ENCODE measurements around the gene HOXA3.

Gene HOXA3

DNA sequence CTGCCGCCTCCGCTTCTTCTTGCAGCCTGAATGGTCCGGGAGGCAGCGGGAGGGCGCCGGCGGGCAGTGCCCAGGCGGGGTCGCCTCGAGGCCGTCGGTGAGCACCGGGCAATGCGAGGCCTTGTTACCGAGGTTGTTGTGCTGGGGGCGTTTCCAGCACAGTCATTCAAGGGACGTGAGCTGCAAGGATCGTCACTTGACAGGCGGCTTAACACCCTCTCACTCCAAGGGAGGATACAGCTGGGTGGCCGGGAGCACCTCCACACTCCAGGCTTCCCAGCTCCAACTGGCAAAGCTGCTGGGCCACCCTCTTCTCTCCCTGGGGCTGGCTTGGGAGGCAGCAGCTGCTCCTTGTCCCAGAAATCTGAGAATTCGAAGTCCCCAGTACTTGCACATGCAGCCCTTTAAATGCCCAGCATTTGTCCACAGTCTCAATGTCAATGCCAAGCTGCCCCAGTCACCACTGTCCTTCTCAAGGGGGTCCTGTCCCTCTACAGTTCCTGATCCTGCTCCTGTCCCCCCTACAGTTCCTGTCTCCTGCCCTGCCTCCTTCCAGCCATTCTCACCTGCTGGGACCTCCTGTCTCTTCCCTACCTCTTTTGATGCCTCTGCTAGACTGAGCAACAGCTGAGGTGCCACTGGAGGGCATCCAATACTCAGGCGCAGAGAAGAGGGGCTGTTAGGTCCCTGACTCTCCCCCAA is 37.1 kb upstream of the HOXA3 start:
- no peak for DNase-seq

DNA sequence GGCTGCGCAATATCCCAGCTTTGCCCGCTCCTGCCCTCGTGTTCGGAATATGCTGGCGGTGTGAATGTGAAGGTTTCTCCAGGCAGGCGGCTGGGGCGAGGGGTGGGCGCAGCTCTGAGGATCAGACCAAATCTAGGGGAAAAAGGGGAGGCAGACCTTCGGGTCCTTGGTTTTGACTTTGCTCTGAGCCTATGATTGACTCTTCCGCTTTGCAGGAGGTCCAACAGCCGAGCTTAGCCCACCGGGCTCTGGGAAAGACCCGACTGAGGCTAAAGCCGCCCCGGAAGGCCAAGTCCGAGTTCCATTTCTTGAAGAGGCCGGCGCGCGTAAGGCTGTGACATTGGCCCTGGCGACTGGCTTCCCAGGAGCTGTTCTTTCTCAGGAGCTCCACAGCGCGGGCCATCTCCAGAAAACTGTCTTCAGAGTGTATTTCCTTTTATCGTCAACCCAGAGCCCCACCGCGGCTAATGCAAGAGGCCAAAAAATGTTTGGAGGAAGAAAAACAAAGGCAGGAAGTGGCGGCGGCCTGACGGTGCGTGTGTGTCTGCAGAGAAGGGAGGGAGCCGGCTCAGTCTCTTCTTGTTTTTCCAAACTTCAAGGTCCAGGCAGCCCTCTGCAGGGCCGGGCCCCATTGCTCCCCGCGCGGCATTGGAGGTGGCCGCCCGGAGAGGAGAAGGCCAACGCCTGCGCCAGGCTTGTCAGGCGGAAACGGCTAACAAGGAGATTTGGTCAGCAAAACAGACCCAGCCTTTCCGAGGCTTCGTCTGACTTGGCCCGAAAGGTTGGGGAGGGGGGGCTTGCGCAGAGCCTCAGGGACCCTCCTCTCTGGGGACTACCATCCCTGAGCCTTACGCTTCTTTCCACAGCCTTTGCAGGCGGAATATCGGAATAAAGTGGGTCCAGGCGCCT is 36.3 kb upstream of the HOXA3 start:
- DNase-seq, result no peak

DNA sequence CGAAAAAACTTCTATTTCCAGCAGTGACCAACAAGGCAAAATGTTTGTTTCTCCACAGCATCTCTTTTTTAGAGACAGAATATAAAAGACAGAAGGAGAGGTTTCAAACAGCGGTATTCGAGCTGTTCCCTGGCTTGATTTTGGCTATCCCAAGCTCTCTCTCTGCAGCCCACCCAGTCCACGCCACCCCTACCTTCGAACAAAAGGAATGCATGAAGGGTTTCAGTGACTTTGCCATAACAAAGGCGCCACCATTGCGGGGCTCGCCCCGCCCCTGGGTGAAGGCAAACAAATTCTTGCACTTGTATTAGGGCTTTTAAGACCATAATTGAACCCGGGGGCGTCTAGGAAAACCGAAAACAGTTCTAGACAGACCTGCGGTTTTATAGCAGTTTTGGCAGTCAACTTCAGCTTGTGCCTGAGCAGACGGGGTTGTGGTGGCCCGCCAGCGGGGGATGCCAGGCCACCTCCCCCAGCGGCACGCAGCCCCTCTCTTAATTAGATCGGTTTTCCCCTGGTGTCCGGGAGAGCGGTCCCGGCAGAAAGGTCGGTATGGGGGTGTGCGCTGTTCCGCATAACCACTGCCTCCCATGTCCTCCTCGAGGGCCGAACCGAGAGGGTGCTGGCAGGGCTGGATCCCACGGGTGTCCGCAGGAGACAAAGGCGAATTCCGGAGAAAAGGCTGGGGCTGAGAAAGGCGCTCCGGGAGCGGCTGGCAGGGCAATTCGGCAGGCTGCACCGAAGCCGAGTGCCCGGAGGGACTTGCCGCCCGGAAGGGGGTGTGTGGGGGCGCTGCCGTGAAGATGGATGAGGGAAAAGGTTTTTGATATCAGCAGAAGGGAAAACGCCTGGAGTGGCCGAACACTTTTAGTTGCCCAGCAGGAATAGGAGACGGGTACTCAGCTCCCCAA is 35.3 kb upstream of the HOXA3 start:
- DNase-seq, result no peak

DNA sequence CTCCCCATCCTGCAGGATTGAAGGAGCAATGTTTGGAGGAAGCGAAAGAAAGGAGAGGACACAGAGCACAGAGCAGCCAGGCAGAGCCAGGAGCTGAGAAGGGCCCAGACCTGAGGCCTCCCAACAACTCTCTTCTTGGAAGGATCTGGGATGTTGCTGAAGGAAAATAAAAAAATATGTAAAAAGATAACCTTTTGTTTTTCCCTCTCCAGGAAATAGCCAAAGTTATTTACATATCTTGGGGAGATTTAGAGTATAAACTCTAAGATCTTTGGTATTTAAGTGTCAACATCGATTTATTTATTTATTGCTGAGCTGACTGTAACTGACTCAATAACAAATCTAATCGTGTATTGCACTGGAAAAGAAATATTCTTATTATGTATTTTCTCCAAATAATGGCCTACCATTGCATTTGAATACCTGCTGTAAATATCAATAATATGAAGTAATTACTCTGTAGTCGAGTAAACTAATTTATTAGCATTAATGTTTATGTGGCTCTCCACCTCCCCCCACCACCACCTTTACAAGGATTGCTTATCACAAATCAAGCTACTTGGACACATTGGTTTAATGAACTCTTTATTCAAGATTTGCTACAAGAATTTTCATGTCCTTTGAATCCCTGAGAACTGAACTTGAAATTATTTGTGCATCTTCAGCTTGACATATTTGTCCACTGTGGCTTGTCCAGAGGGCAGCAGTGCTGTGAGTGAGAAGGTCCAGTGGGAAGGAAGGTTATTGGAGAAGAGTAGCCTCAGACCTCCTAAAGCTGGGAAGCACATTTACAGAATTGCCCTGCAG is 34.5 kb upstream of the HOXA3 start:
- DNase-seq, result no peak

DNA sequence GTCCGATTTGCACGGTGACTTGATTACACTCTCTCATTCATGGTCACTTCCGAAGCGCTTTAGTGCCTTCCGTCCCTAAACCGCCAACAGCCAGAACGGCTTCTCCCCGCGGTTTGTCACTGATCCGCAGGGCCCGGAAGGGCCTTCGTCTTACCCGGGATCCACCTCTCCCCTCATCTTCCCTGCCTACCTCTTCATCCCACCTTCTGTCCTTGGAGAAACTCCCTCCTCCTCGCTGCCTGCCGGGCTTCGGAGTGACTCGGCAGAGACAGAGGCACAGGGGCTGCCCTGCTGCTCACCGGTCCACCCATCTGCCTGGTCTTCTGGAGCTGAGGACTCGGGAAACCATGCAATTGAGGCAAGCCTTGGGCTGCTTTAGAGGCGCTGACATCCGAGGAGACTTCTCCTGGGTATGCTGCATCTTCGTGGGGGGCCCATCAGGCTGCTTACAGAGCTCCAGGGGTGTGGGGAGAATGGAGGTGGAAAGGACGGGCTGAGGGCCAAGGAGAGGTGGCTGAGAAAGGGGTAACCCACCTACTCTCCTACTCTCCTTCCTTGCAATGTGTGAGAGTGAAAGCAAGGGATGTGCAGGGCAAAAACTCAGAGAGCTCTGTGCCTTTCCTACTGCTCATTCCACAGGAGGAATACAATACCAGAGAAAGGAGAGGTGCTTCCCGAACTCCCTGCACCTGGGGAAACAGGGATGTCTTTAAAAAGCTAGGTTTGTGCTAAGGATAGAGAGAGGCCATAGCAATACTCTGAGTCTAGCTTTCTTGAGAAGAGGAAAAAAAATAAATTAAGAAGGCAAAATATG is 33.7 kb upstream of the HOXA3 start:
- DNase-seq, result no peak

DNA sequence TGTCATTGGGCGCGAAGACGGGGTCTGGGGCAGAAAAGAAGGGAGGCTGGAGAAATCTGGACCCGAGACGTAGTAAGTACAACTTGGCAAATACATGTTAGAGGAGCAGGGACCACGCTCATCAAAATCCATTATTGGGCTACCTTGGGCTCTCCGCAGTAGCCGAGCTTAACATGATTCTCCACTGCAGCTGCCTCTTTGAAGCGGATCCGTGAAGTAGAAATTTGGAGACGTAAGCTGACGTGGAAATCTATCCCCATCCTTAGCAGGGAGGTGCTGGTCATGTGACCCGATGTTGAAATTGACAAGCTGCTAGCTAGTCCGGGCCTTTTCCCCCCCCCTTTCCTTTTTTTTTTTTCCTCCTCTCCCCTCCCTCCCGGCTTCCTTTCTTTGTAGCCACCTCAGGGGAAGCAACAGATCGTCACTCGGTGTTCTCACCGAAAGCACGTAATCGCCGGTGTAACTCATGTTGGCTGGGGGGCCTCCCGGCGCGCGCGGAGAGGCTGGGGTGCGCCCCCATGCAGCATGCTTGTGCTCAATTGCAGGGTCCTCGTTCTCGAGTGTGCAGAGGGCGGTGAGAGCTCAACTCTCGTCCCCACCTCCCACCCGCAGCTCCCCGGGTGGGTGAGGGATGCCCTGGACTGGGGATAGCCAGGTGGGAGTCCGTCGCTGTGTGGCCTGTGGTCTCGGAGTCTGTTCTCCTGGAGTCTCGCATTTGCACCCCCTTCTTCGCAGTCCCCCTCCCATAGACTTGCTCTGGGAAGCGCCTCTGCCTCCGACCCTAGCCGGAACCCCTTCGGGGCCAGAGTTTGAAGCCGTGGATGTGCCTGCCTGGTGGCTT is 32.9 kb upstream of the HOXA3 start, which contains the start of gene HOXA11:
Gene HOXA11 (minus strand): TSS at position 220 of the 841 bp plus-strand sequence. CDS start 88 bp downstream, at position 132.
- DNase-seq, result no peak

DNA sequence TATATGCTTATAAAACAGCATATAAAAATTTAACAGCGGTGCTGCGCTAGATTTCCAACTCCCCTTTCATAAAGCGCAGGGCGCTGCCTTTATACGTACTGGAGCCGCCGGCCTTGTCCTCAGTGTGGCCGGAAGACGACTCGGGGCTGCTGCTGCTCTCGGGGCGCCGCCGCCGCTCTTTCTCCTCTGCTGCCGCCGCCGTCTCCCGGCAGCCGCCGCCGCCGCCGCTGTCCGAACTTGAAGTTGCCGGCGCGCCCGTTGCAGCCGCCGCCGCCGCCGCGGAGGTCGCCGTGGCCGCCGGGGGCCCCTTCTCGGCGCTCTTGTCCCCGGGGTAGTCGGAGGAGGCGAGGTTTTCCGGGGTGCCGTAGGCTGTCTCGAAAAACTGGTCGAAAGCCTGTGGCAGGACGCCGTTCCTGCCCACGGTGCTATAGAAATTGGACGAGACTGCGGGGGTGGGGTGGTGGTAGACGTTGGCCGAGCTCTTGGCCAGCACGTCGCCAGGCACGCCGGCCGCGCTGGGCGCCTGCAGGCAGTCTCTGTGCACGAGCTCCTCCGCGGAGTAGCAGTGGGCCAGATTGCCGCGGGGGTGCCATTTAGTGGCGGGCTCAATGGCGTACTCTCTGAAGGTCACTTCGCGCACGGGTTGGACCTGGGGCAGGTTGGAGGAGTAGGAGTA is 32.1 kb upstream of the HOXA3 start:
- no peak for DNase-seq

DNA sequence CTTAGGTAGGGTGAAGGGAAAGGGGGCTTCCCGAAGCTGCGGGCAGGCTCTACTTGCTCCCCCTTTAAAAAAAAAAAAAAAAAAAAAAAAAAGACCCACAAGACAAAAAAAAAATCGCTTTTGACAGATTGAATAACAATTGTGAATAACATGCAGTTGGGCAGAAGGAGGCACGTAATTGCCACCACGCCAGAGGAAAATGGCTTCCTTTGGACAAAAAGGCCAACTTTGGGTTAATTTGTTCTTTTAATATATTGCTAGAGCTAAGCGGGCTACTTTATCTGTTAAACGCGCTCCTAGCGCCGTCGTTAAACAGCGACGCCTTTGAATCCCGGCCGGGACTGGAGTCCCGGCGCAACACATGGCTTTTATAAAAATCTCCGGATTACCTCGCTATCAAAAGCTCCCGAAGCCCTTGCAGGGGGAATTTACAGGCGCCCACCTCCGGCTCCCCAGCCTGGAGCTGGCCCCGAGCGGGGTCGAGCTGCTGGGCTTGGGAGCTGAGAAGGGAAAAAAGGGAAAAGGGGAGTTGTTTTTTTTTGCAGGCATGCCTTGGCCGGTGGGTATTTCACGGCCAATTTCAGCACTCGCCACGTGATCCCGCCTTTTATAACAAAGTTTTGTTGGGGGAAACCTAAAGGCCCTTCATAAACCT is 31.4 kb upstream of the HOXA3 start:
- no peak for DNase-seq

DNA sequence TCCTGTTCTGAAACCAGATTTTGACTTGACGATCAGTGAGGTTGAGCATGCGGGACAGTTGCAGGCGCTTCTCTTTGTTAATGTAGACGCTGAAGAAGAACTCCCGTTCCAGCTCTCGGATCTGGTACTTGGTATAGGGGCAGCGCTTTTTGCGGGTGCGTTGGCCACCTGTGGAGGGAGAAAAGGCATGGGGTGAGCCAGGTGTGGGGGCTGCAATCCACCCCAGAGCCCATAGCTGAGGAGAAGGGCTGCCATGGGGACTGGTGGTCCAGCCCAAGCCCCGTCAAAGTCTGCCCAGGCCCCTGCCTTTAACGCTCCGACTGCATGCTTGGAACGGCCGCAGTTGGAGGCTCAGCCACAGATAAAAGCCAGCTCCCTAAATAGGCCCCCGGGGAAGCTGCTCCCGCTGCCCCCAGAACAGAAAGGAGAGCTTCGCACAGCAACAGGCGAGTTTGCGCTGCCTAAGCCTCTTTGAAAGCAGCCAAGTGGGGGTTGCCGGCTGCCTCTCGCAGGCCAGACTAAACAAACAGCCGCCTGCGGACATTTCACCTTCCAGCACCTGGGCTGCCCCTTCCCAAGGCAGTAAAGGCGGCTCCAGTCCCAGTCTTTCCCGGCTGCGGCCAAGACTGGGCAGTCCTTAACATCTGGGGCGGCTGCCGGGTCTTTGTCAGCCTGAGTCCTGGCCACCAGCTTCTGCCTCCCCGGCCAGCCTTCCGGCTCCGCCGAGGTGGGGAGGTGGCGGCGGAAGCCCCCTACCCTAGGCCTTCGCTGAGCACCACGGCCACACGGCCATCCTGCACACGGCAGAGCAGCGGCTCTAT is 30.7 kb upstream of the HOXA3 start:
- DNase-seq, result no peak

DNA sequence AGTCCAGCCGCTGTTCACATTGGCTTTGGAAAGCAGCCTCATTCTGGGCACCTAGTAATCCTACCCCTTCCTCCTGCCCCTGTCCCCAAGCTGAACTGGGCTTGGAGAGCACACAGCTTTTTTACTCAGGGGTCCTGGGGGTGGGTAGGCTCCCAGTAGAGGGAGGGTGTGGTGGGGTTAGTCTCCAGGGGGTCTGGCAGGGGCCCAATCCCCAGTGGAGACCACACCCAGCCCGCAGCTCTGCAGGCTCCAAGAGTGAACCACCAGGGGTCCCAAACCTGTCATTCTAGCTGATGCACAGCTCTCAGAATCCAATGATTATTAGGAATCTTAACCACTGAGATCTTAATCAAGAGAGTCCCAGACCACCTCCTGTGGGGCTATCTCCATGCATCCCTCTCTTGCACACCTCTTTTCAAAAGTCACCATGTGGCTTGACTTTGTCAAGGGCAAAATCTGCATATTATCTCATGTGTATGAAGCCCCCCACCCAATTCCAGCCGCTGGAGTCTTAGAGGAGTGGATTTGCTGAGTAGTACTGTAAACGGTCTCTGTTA is 30.0 kb upstream of the HOXA3 start:
- no peak for DNase-seq

DNA sequence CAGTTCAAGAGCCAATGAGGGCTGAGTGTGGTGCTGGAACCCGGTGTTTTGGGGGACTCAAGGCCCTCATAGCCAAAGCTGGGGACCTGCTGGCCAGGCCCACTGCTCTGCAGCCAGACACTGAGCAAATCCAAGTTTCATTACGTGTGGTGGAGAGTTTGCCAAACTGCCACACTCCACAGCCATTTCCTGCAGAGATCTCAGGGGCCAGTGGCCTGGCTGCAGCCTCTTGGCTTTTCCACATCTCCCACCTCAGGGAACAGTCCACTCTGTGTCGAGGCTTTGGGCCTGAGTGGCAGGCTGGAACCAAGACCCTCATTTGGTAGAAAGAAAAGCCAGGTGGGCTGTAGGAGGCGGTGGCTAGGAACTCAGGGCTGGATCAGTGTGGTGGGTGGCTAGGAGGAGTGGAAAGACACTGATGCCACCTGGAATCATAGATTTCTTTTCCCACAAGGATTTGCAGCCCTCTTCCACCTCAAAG is 29.5 kb upstream of the HOXA3 start:
- no peak for DNase-seq

DNA sequence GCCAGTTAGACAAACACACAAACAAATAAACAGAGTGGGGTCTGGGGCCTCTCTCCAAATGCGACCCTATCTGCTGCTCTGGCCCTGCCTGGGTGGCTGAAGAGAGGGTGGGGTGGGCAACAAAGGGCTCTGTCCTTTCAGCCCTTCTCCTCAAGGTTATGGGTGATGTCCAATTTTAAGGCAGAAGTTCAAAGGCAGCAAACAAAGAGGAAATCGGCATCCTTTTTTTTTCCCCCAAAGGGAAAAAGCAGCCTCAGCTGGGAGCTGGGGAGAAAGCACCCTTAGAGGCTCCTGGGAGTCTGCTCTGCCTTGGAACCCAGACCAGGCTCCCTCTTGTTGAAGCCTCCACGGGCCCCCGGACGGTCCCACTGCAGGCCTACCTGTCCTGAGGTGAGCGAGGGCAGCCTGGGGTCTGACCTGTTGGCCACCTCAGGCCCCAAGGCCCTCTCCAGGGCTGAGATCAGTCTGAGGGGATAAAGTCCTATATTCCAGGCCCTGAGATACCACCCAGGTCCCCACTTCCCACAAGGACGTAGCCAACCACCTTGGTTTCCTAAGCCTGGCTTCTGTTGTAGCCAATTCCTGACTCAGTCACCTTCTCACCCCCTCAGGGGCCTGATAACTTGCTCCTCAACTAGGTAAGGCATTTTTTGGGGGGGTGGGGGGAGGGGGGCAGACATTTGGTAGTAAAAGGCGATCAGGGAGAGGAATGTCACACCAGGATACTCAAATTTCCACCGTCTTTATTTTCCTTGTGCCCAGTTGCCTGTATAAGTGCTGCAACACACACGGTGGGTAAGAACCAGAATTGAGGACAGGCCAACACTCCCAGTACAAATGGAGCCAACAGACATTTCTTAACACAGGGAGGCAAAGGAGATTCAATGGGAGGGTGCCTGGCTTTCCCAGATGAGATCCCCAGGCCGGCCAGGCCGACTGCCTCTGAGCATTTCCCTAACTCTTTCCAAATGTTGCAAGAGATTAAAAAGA is 28.3 kb upstream of the HOXA3 start:
- no peak for DNase-seq

DNA sequence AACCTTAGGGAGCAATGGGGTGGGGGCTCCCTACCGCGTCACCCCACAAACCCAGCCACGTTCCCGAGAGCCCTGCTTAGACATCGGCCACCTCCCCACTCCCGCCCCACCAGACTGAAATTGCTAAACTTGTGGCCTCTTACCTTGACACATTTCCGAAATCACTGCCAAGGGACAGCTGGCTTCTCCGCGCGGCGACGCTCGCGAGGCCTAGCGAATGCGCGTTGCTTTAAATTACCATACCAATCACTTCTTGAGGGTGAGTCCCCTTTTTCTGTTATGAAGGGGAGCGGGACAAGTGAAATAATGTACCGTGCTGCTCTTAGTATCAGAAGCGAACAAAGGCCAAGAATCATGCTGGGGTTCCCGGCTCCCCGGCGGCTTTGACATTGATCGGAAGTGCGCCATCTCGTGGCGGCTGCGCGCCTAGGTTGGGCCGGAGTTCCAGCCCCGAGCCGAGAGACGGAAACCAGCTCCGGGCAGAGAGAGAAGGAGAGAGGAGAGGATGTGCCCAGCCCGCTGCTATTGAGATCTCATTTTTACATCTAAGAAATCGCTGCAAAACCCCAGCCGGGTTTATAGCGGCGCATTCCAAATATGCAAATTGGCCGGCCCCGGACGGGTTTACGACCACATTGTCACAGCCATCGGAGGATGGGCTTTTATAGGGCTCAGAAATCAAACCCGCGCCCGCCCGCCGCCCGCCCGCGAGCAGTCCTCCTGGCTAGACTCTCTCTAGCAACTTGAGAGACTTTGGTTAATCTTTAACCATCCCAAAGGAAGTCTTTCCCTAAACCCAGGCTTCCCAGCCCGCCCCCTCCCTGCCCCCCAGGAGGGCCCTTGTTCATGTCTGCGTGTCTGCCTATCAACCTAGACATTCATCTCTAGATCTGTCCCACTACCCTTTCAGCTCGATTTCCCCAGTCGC is 27.4 kb upstream of the HOXA3 start:
- DNase-seq, result peak; percentile 47 to 57

DNA sequence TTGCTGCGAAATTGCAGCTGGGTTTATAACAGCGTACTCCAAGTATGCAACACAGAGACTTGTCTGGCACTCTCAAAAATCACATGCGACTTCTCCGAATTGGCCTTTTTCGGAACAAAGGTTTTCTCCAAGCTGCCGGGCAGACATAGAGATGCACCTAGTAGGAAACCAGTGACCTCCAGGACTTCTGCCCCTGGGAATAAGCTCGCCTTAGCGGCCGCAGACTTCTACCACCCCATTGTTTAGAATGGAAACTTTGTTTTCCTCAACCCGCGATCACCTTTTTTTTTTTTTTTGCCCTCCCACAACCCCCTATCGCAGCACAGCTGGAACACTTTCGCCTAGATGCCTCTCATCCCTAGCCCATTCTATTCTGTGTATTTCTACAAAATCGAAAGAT is 26.6 kb upstream of the HOXA3 start:
- no peak for DNase-seq

DNA sequence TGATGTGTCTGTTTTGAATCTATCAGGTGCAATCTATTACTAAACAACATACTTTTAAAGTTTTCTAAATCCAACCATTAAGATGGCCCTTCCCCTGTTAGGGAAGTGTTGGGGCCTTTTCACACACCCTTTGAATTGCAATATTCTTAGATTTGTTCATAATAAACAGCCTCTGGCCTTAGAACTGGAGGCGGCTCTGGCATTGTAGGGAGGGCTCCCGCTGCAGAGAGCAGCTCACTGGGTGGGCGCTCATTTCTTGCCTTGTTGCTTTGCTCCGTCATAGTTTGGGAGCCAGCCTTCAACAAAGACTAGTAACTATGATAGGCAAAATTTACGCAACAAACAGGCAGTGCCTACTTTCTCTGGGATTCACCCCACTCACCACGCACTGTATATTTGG is 26.0 kb upstream of the HOXA3 start:
- no peak for DNase-seq

All from activated CD4-positive, alpha-beta T cell treated with anti-CD3 and anti-CD28 coated beads for 4 hours (primary cell).